WTC11 (cell line): Measurements from ENCODE around the gene RETN. TPM values are rescaled to one million over a fixed set of nuclear protein-coding genes. Genes with fewer than 3 reads are reported as not detected.
A peak's percentile ranks its signal among the peaks of the same experiment; 100 is the strongest.

ENCODE experiments used
- ATAC-seq: fragments of 200-7000 bp; cut with Tn5 transposase; 2 replicates; pipeline ENCODE4 v1.10.0; 2021; ENCODE audit warnings: mild to moderate bottlenecking, moderate library complexity
- CTCF ChIA-PET: fragments of 300-600 bp; sonication (Branson Sonifier 250); formaldehyde crosslinking; loops from one replicate; lab custom pipeline; 2021; ENCODE audit warnings: antibody characterized with exemption; lab: Charles Lee
- POLR2A ChIA-PET: fragments of 350-600 bp; sonication (Branson Sonifier 250); formaldehyde crosslinking; loops from one replicate; lab custom pipeline; 2021; ENCODE audit warnings: antibody characterized with exemption; lab: Charles Lee
- DNase-seq: peaks from one replicate; pipeline ENCODE4 v3.0.0; 2021; ENCODE audit warnings: low spot score
- H3K27ac Mint-ChIP-seq: 2 replicates; pipeline ENCODE4 v1.8.0; 2021; ENCODE audit warnings: mixed read lengths
- H3K27me3 Mint-ChIP-seq: 2 replicates; pipeline ENCODE4 v1.8.0; 2021; ENCODE audit warnings: low read depth, mild to moderate bottlenecking, moderate library complexity, mixed read lengths
- H3K36me3 Mint-ChIP-seq: 2 replicates; pipeline ENCODE4 v1.8.0; 2021; ENCODE audit warnings: mixed read lengths
- H3K4me1 Mint-ChIP-seq: 2 replicates; pipeline ENCODE4 v1.8.0; 2022; ENCODE audit warnings: mixed read lengths
- H3K4me3 Mint-ChIP-seq: 2 replicates; pipeline ENCODE4 v1.8.0; 2021; ENCODE audit warnings: mild to moderate bottlenecking, moderate library complexity, mixed read lengths
- H3K9me3 Mint-ChIP-seq: 2 replicates; pipeline ENCODE4 v1.8.0; 2021; ENCODE audit warnings: mixed read lengths
- AFF4 ChIP-seq: sonication (generic); formaldehyde crosslinking; IDR thresholded peaks from 2 replicates; pipeline ENCODE4 v1.8.1; 2023; ENCODE audit warnings: mild to moderate bottlenecking, missing genetic modification reagents, borderline replicate concordance
- CDX4 ChIP-seq: fragments of 250-450 bp; sonication (Bioruptor Pico); IDR thresholded peaks from 2 replicates; pipeline ENCODE4 v1.9.0; 2021; ENCODE audit warnings: moderate library complexity, mild to moderate bottlenecking, inconsistent platforms, borderline replicate concordance
- CREB1 ChIP-seq: sonication (generic); formaldehyde crosslinking; IDR thresholded peaks from 2 replicates; pipeline ENCODE4 v1.8.0; 2023; ENCODE audit warnings: mild to moderate bottlenecking, missing genetic modification reagents
- E2F5 ChIP-seq: sonication (generic); formaldehyde crosslinking; IDR thresholded peaks from 2 replicates; pipeline ENCODE4 v1.8.1; 2022; ENCODE audit warnings: mild to moderate bottlenecking, moderate library complexity, missing genetic modification reagents
- GABPB1 ChIP-seq: sonication (generic); formaldehyde crosslinking; IDR thresholded peaks from 2 replicates; pipeline ENCODE4 v1.8.1; 2023; ENCODE audit warnings: mild to moderate bottlenecking, missing genetic modification reagents
- NFYB ChIP-seq: sonication (generic); formaldehyde crosslinking; conservative IDR thresholded peaks from 2 replicates; pipeline ENCODE4 v1.8.0; 2022; ENCODE audit warnings: low read depth, missing genetic modification reagents
- NR2C2 ChIP-seq: sonication (generic); formaldehyde crosslinking; IDR thresholded peaks from 2 replicates; pipeline ENCODE4 v1.8.0; 2022; ENCODE audit warnings: mild to moderate bottlenecking, missing genetic modification reagents
- PRRX2 ChIP-seq: fragments of 250-450 bp; sonication (Bioruptor Pico); IDR thresholded peaks from 2 replicates; pipeline ENCODE4 v1.8.0; 2021; ENCODE audit warnings: mild to moderate bottlenecking
- RELA ChIP-seq: sonication (generic); formaldehyde crosslinking; IDR thresholded peaks from 2 replicates; pipeline ENCODE4 v1.8.1; 2022; ENCODE audit warnings: missing genetic modification reagents, mild to moderate bottlenecking, borderline replicate concordance
- USF2 ChIP-seq: sonication (generic); formaldehyde crosslinking; IDR thresholded peaks from 2 replicates; pipeline ENCODE4 v1.8.1; 2023; ENCODE audit warnings: mild to moderate bottlenecking, missing genetic modification reagents, moderate library complexity
- ZNF317 ChIP-seq: sonication (generic); formaldehyde crosslinking; IDR thresholded peaks from 2 replicates; pipeline ENCODE4 v1.8.1; 2023; ENCODE audit warnings: low read depth, mild to moderate bottlenecking, moderate library complexity, missing genetic modification reagents, borderline replicate concordance
- ZNF425 ChIP-seq: fragments of 250-450 bp; sonication (Bioruptor Pico); conservative IDR thresholded peaks from 2 replicates; pipeline ENCODE4 v1.9.0; 2021; ENCODE audit warnings: mild to moderate bottlenecking
- total RNA-seq: library from RNA; stranded (reverse); gene quantifications from 3 replicates; pipeline ENCODE4 v1.2.3, GENCODE V29; 2021

RETN gene
- total RNA-seq, 1 experiment from 2014 or later: not detected

- peaks cover 89% of the 10 kb centered on the region for H3K27me3 Mint-ChIP-seq
- peaks cover 5% of the 10 kb centered on the region for H3K9me3 Mint-ChIP-seq
- POLR2A ChIA-PET: no interaction called here
- TF ChIP-seq USF2 (CRISPR knock-in tag): no peak
- TF ChIP-seq GABPB1 (CRISPR knock-in tag): no peak
- no peak for TF ChIP-seq RELA
- no peak for TF ChIP-seq CREB1
- no peak for TF ChIP-seq PRRX2 (CRISPR knock-in tag)
- TF ChIP-seq NR2C2 (CRISPR knock-in tag): no peak
- TF ChIP-seq E2F5 (CRISPR knock-in tag): no peak
- no peak for TF ChIP-seq AFF4 (CRISPR knock-in tag)
- no peak for TF ChIP-seq ZNF317 (CRISPR knock-in tag)
- TF ChIP-seq CDX4 (CRISPR knock-in tag): no peak
- TF ChIP-seq, all 79 proteins: peak for 0
- CTCF ChIA-PET: interaction anchor here (5.5 kb wide), 1 partner anchor 8 kb away, joined by 57 read pairs; the partner anchor contains the start of gene TRAPPC5
- Mint-ChIP-seq H3K36me3 (no peaks in the 10 kb centered on the region; the same call in 1 of the 2 replicates), H3K4me1 (peaks cover 13% of the 10 kb centered on the region), H3K27ac (no peak overlapping the region), H3K4me3 (no peak overlapping the region)
- DNase-seq (no peak), ATAC-seq (no peak)
Measured at GRCh38 chr19:7672522-7672921, 3.7 kb downstream of the RETN start.

GRCh38 chr19:7674010-7675005 lies 5.5 kb downstream of the RETN start:
- DNase-seq (peak; percentile 76), ATAC-seq (peak; percentile 91)
- no peak overlapping the region for H3K27ac Mint-ChIP-seq
- H3K4me1 Mint-ChIP-seq: peaks cover 15% of the 10 kb centered on the region
- H3K9me3 Mint-ChIP-seq: peaks cover 5% of the 10 kb centered on the region
- POLR2A ChIA-PET: no interaction called here
- H3K27me3 Mint-ChIP-seq: peaks cover 83% of the 10 kb centered on the region
- H3K36me3 Mint-ChIP-seq: no peaks in the 10 kb centered on the region; the same call in 1 of the 2 replicates
- H3K4me3 Mint-ChIP-seq: no peak overlapping the region
- no peak for TF ChIP-seq E2F5 (CRISPR knock-in tag)
- TF ChIP-seq ZNF425 (CRISPR knock-in tag): no peak
- TF ChIP-seq NFYB: peak; percentile 55
- TF ChIP-seq, all 79 proteins: peak for 1
- CTCF ChIA-PET: interaction anchor here (0.5 to 1.6 kb wide), 7 partner anchors 10 to 275 kb away, joined by 3 to 8 read pairs (median 3); no protein-coding TSS in a partner anchor
